HepG2 (cell line): Measurements from ENCODE around the gene LIPT2. TPM values are rescaled to one million over a fixed set of nuclear protein-coding genes. Genes with fewer than 3 reads are reported as not detected.

Experiments
- ATAC-seq: fragments of 200-7000 bp; cut with Tn5 transposase; 3 replicates; pipeline ENCODE4 v1.9.1; 2020; ENCODE audit warnings: mild to moderate bottlenecking, moderate library complexity
- BruUV-seq: library from RNA; stranded (reverse); fragments of 400-500 nt; replicated peaks from 2 replicates; lab custom pipeline; 2021; lab: Mats Ljungman, UMichigan
- CTCF ChIA-PET: fragments of 300-600 bp; formaldehyde crosslinking; extraction: SDS; loops from one replicate; lab custom pipeline; 2021; ENCODE audit warnings: low total read pairs, inconsistent platforms, low intra/inter-chr PET ratio; lab: Yijun Ruan, JAX
- POLR2A ChIA-PET: fragments of 350-600 bp; sonication (Branson Sonifier 250); formaldehyde crosslinking; loops from one replicate; lab custom pipeline; 2020; ENCODE audit warnings: antibody characterized with exemption, inconsistent platforms; lab: Yijun Ruan, JAX
- DNase-seq: peaks from one replicate; pipeline ENCODE4 v3.0.0-alpha.2; 2015; ENCODE audit warnings: low spot score
- FAIRE-seq: peaks from 3 replicates; lab custom pipeline; 2011; peaks lifted over from hg19 to GRCh38; lab: Jason Lieb, UNC
- H2AFZ ChIP-seq: one replicate; pipeline ENCODE4 v1.6.1; 2011; ENCODE audit warnings: low read length, inconsistent platforms
- H3K27ac ChIP-seq: fragments of 300-600 bp; 3 replicates; pipeline ENCODE4 v1.8.0; 2011; ENCODE audit warnings: mixed run types, mild to moderate bottlenecking, mixed read lengths, low read length, inconsistent platforms; ENCODE audit not compliant: insufficient read depth; ENCODE audit errors: extremely low read length
- H3K27me3 ChIP-seq, 2 experiments: fragments of 200-600 bp in 1 of 2; 2 replicates in 1 of 2; 3 replicates in 1 of 2; pipeline versions ENCODE4 v1.6.0 to v1.8.0; 2011; ENCODE audit warnings: low read length in 2 of 2, mild to moderate bottlenecking in 2 of 2, moderate library complexity in 2 of 2, inconsistent platforms in 1 of 2; ENCODE audit not compliant: insufficient read depth in 2 of 2, control insufficient read depth in 1 of 2
- H3K36me3 ChIP-seq, 2 experiments: fragments of 200-600 bp in 1 of 2; replicated peaks in 1 of 2; 2 replicates in 1 of 2; 3 replicates in 1 of 2; pipeline versions ENCODE4 v1.5.1 to v1.8.0; 2011; ENCODE audit warnings: low read length in 2 of 2, inconsistent platforms in 1 of 2; ENCODE audit not compliant: insufficient read depth in 2 of 2, control insufficient read depth in 1 of 2
- H3K4me1 ChIP-seq: 2 replicates; pipeline ENCODE4 v1.5.1; 2012; ENCODE audit warnings: low read length, inconsistent platforms; ENCODE audit not compliant: insufficient read depth
- H3K4me2 ChIP-seq: 2 replicates; pipeline ENCODE4 v1.6.0; 2011; ENCODE audit warnings: low read depth, low read length, inconsistent platforms
- H3K4me3 ChIP-seq, 3 experiments: fragments of 200-600 bp in 1 of 3; sonication (generic), shearing (Covaris generic) in 1 of 3; replicated peaks in 1 of 3; 2 replicates each; pipeline ENCODE4 v1.5.1; 2011 to 2016; ENCODE audit warnings: low read length in 3 of 3, inconsistent platforms in 2 of 3, low read depth in 2 of 3, mild to moderate bottlenecking in 2 of 3, control low read depth in 1 of 3, mixed read lengths in 1 of 3; ENCODE audit not compliant: insufficient read depth in 1 of 3
- H3K79me2 ChIP-seq: one replicate; pipeline ENCODE4 v1.6.1; 2011; ENCODE audit warnings: low read length, inconsistent platforms; ENCODE audit not compliant: insufficient read depth
- H3K9ac ChIP-seq: 2 replicates; pipeline ENCODE4 v1.6.0; 2011; ENCODE audit warnings: mild to moderate bottlenecking, low read depth, low read length, inconsistent platforms; ENCODE audit not compliant: insufficient read depth
- H3K9me3 ChIP-seq: 2 replicates; pipeline ENCODE4 v1.5.1; 2012; ENCODE audit warnings: mild to moderate bottlenecking, low read length
- H4K20me1 ChIP-seq: 2 replicates; pipeline ENCODE4 v1.6.0; 2011; ENCODE audit warnings: inconsistent platforms, mild to moderate bottlenecking, low read length, moderate library complexity; ENCODE audit not compliant: insufficient read depth
- ETV5 ChIP-seq: IDR thresholded peaks from 2 replicates; pipeline ENCODE4 v1.6.1; 2018; ENCODE audit warnings: missing biosample characterization, missing genetic modification reagents, inconsistent platforms, borderline replicate concordance
- HINFP ChIP-seq: sonication (generic); formaldehyde crosslinking; IDR thresholded peaks from 2 replicates; pipeline ENCODE4 v1.4.0; 2020; ENCODE audit warnings: low read depth, mild to moderate bottlenecking, missing genetic modification reagents
- HMGXB3 ChIP-seq: sonication (generic); formaldehyde crosslinking; IDR thresholded peaks from 2 replicates; pipeline ENCODE4 v1.4.0; 2020; ENCODE audit warnings: missing genetic modification reagents, borderline replicate concordance
- POLR2G ChIP-seq: fragments of 200-400 bp; formaldehyde crosslinking; IDR thresholded peaks from 2 replicates; pipeline ENCODE4 v1.6.1; 2018; ENCODE audit warnings: mild to moderate bottlenecking, low read depth, low read length, moderate library complexity
- RBM39 ChIP-seq: fragments of 200-400 bp; formaldehyde crosslinking; IDR thresholded peaks from one replicate; pipeline ENCODE4 v1.6.1; 2018; ENCODE audit warnings: antibody characterized with exemption, mild to moderate bottlenecking, low read depth, low read length; ENCODE audit not compliant: poor library complexity, severe bottlenecking
- REL ChIP-seq: sonication (generic); formaldehyde crosslinking; conservative IDR thresholded peaks from 2 replicates; pipeline ENCODE4 v1.8.0; 2022; ENCODE audit warnings: mild to moderate bottlenecking, missing genetic modification reagents, moderate library complexity
- SMYD3 ChIP-seq: sonication (generic); formaldehyde crosslinking; IDR thresholded peaks from 2 replicates; pipeline ENCODE4 v1.8.1; 2023; ENCODE audit warnings: mild to moderate bottlenecking, missing genetic modification reagents
- ZNF543 ChIP-seq: sonication (generic); formaldehyde crosslinking; IDR thresholded peaks from 2 replicates; pipeline ENCODE4 v1.4.0; 2020; ENCODE audit warnings: mild to moderate bottlenecking, missing genetic modification reagents
- WGBS: methylation state at CpG from one replicate; pipeline ENCODE4 v1.1.6; 2017; ENCODE audit warnings: low lambda C conversion rate; 5-methylcytosine and 5-hydroxymethylcytosine counted together
- in situ Hi-C: cut with HindIII; loops from 2 replicates; pipeline ENCODE4 v1.10.0; 2017; ENCODE audit warnings: low pct_unique_long_range_greater_than_20kb; ENCODE audit not compliant: extremely low pct_ligation_motif_present
- intact Hi-C: fragments of 100-400 bp; cut with micrococcal nuclease; formaldehyde crosslinking; loops from one replicate; pipeline ENCODE4 v1.10.0; 2022; ENCODE audit not compliant: unreplicated experiment
- polyA plus RNA-seq, 8 experiments: library from polyadenylated mRNA; depleted of rRNA in 3 of 8; stranded (reverse) in 7 of 8; unstranded in 1 of 8; fragments of >200 nt; fragmentation: Illumina TruSeq in 4 of 8; extraction: Trizol in 4 of 8; gene quantifications; 2 replicates each; pipeline versions ENCODE4 v1.2.1 to v1.2.3, GENCODE V29; 2011 to 2016; ENCODE audit warnings: low read depth in 4 of 8, missing spikeins in 1 of 8, mixed read lengths in 1 of 8; ENCODE audit not compliant: insufficient read depth in 1 of 8
- total RNA-seq, 5 experiments: library from RNA; depleted of rRNA; stranded (reverse); fragments of >200 nt; fragmentation: Illumina TruSeq; extraction: Trizol; gene quantifications; 2 replicates each; pipeline ENCODE4 v1.2.3, GENCODE V29; 2016; ENCODE audit warnings: low read depth in 1 of 5
- TF ChIP-seq, protein P1 (sequence below): sonication (generic); formaldehyde crosslinking; IDR thresholded peaks from 2 replicates; pipeline ENCODE4 v1.5.1; 2020; ENCODE audit warnings: missing genetic modification reagents, mild to moderate bottlenecking, borderline replicate concordance

The LIPT2 gene
- total and polyA plus RNA-seq, 2 of the 13 experiments (the other 11 are each of a cell fraction or from before 2014, with no cell fraction given), result 3.0 to 5.6 TPM

GRCh38 chr11:74471668-74472429 lies 21.7 kb downstream of the LIPT2 start (continued):
- TF ChIP-seq, protein P1, sequence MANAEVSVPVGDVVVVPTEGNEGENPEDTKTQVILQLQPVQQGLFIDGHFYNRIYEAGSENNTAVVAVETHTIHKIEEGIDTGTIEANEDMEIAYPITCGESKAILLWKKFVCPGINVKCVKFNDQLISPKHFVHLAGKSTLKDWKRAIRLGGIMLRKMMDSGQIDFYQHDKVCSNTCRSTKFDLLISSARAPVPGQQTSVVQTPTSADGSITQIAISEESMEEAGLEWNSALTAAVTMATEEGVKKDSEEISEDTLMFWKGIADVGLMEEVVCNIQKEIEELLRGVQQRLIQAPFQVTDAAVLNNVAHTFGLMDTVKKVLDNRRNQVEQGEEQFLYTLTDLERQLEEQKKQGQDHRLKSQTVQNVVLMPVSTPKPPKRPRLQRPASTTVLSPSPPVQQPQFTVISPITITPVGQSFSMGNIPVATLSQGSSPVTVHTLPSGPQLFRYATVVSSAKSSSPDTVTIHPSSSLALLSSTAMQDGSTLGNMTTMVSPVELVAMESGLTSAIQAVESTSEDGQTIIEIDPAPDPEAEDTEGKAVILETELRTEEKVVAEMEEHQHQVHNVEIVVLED (CRISPR knock-in tag), result no peak

DNA sequence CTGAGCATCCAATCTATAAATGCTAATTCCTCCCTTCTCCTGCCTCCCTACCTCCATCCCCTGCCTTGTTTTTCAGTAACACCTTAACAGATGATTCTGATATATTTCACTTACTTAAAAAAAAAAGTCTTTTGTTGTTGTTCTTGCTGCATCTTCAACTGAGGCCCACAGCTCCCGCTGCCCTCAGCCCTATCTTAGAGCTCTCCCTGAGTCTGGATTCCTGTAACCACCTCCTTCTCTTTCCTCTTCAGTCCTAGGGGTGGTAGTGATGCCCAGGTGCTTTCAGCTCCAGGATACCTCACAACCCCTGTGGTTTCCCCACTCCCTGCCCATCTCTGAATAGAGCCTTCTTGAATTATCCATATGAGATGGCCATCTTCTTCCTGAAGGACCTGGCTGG lies 22.5 kb downstream of the LIPT2 start:
- Histone ChIP-seq H3K4me3 (no peak overlapping the region), H3K4me2 (no peak overlapping the region), H3K27me3 (0 out of 5 replicates have a peak, but pooled peaks cover 0 to 1% of the 10 kb centered on the region in 2 experiments), H3K79me2 (no peaks in the 10 kb centered on the region), H2AFZ (no peak overlapping the region), H3K9ac (no peak overlapping the region), H3K4me1 (peaks cover 21% of the 10 kb centered on the region), H3K27ac (no peak overlapping the region), H3K9me3 (no peaks in the 10 kb centered on the region), H4K20me1 (no peaks in the 10 kb centered on the region), H3K36me3 (no peaks in the 10 kb centered on the region)
- CTCF ChIA-PET, result no interaction called here
- ATAC-seq, result no peak
- WGBS, result 47% methylated on average over 1 of the region's 1 CpG
- POLR2A ChIA-PET, result interaction anchor here (1.3 kb wide), 1 partner anchor 22 kb away, joined by 4 read pairs; the partner anchor contains the start of gene LIPT2
- no peak for DNase-seq
- intact Hi-C loops, result no loop called here
- TF ChIP-seq RBM39 (no peak), REL (CRISPR knock-in tag) (no peak), ZNF543 (no peak), HINFP (CRISPR knock-in tag) (no peak), HMGXB3 (CRISPR knock-in tag) (no peak), SMYD3 (CRISPR knock-in tag) (no peak), POLR2G (no peak), ETV5 (CRISPR knock-in tag) (no peak)
- in situ Hi-C loops, result no loop called here
- no TSS peak for BruUV-seq
- no peak for FAIRE-seq
